K562 (cell line): Measurements from ENCODE around the gene SHE. TPM values are rescaled to one million over a fixed set of nuclear protein-coding genes. Genes with fewer than 3 reads are reported as not detected.

Experiments used
- ATAC-seq: fragments of 200-7000 bp; cut with Tn5 transposase; 3 replicates; pipeline ENCODE4 v1.9.1; 2020; ENCODE audit warnings: moderate library complexity
- BruUV-seq: library from RNA; stranded (reverse); fragments of 400-500 nt; replicated peaks from 2 replicates; lab custom pipeline; 2021; lab: Mats Ljungman, UMichigan
- CTCF ChIA-PET: fragments of 300-600 bp; formaldehyde crosslinking; extraction: SDS; loops from one replicate; lab custom pipeline; 2021; ENCODE audit warnings: low intra/inter-chr PET ratio; lab: Yijun Ruan, JAX
- POLR2A ChIA-PET: fragments of 300-600, 350-650 bp; sonication (Branson Sonifier 250); formaldehyde crosslinking; extraction: SDS; loops from one replicate; lab custom pipeline; 2021; ENCODE audit warnings: antibody characterized with exemption, inconsistent platforms; lab: Yijun Ruan, JAX
- DNase-seq, 4 experiments: peaks; one replicate each; pipeline versions ENCODE4 v3.0.0 to v3.0.0-alpha.2; 2011 to 2018; ENCODE audit warnings: low spot score in 3 of 4, mixed read lengths in 3 of 4; ENCODE audit errors: extremely low read depth in 1 of 4
- FAIRE-seq: peaks from 2 replicates; lab custom pipeline; 2011; peaks lifted over from hg19 to GRCh38; lab: Jason Lieb, UNC
- H2AFZ ChIP-seq: 2 replicates; pipeline ENCODE4 v1.6.0; 2011; ENCODE audit warnings: low read depth, low read length, control low read depth, inconsistent platforms
- H3K27ac ChIP-seq: fragments of 200-600 bp; 3 replicates; pipeline ENCODE4 v1.8.0; 2011; ENCODE audit warnings: low read depth, mild to moderate bottlenecking, control low read depth, inconsistent platforms, low read length, moderate library complexity, mixed read lengths; ENCODE audit errors: extremely low read depth
- H3K27me3 ChIP-seq, 2 experiments: fragments of 300-600 bp in 1 of 2; 2 replicates in 1 of 2; 3 replicates in 1 of 2; pipeline versions ENCODE4 v1.6.0 to v1.8.0; 2011; ENCODE audit warnings: inconsistent platforms in 2 of 2, low read length in 2 of 2, mild to moderate bottlenecking in 1 of 2, mixed read lengths in 1 of 2, moderate library complexity in 1 of 2; ENCODE audit not compliant: control insufficient read depth in 2 of 2, insufficient read depth in 2 of 2
- H3K36me3 ChIP-seq: fragments of 300-600 bp; 3 replicates; pipeline ENCODE4 v1.8.0; 2011; ENCODE audit warnings: mild to moderate bottlenecking, low read length, inconsistent platforms; ENCODE audit not compliant: control insufficient read depth, insufficient read depth
- H3K4me1 ChIP-seq, 2 experiments: fragments of 200-600 bp in 1 of 2; replicated peaks in 1 of 2; 2 replicates in 1 of 2; 3 replicates in 1 of 2; pipeline versions ENCODE4 v1.5.1 to v1.8.0; 2011; ENCODE audit warnings: inconsistent platforms in 2 of 2, low read length in 2 of 2, mild to moderate bottlenecking in 1 of 2, mixed read lengths in 1 of 2, moderate library complexity in 1 of 2; ENCODE audit not compliant: control insufficient read depth in 2 of 2, insufficient read depth in 2 of 2
- H3K4me2 ChIP-seq: 2 replicates; pipeline ENCODE4 v1.6.1; 2011; ENCODE audit warnings: low read length, control low read depth, inconsistent platforms, mixed read lengths; ENCODE audit not compliant: insufficient read depth
- H3K4me3 ChIP-seq: fragments of 200-600 bp; sonication (generic), shearing (Covaris generic); 2 replicates; pipeline ENCODE4 v1.5.1; 2016; ENCODE audit warnings: control low read depth, inconsistent platforms
- H3K79me2 ChIP-seq: fragments of 200-600 bp; 3 replicates; pipeline ENCODE4 v1.8.0; 2011; ENCODE audit warnings: low read length, inconsistent platforms; ENCODE audit not compliant: control insufficient read depth, insufficient read depth
- H3K9ac ChIP-seq, 2 experiments: 2 replicates each; pipeline versions ENCODE4 v1.6.0 to v1.6.1; 2011; ENCODE audit warnings: low read depth in 2 of 2, low read length in 2 of 2, control low read depth in 1 of 2, inconsistent platforms in 1 of 2, mild to moderate bottlenecking in 1 of 2, mixed read lengths in 1 of 2; ENCODE audit not compliant: insufficient read depth in 1 of 2
- H3K9me1 ChIP-seq: one replicate; pipeline ENCODE4 v1.6.0; 2011; ENCODE audit warnings: inconsistent platforms, mild to moderate bottlenecking, low read length, moderate library complexity; ENCODE audit not compliant: control insufficient read depth, insufficient read depth
- H3K9me3 ChIP-seq: replicated peaks from 2 replicates; pipeline ENCODE4 v1.5.1; 2011; ENCODE audit warnings: low read depth, low read length, inconsistent platforms; ENCODE audit not compliant: control insufficient read depth, insufficient read depth
- H4K20me1 ChIP-seq: replicated peaks from 2 replicates; pipeline ENCODE4 v1.6.1; 2011; ENCODE audit warnings: low read length, inconsistent platforms, mixed read lengths; ENCODE audit not compliant: control insufficient read depth, insufficient read depth
- ATF3 ChIP-seq, 2 experiments: fragments of 450-650 bp in 1 of 2; sonication (generic) in 1 of 2; formaldehyde crosslinking in 1 of 2; IDR thresholded peaks in 1 of 2; conservative IDR thresholded peaks in 1 of 2; 2 replicates each; pipeline versions ENCODE4 v1.6.1 to v1.8.1; 2016 to 2023; ENCODE audit warnings: mild to moderate bottlenecking in 2 of 2, moderate library complexity in 2 of 2, inconsistent platforms in 1 of 2, missing genetic modification reagents in 1 of 2
- BACH1 ChIP-seq: fragments of 200-800 bp; sonication (Bioruptor generic); IDR thresholded peaks from 2 replicates; pipeline ENCODE4 v1.6.1; 2016; ENCODE audit warnings: missing genetic modification characterization, missing compliant biosample characterization
- BRD9 ChIP-seq: fragments of 450-650 bp; IDR thresholded peaks from 2 replicates; pipeline ENCODE4 v1.6.1; 2018; ENCODE audit warnings: low read depth; ENCODE audit not compliant: partially characterized antibody
- DDX20 ChIP-seq: fragments of 450-650 bp; IDR thresholded peaks from 2 replicates; pipeline ENCODE4 v1.6.1; 2016; ENCODE audit warnings: missing genetic modification characterization, low read depth, mild to moderate bottlenecking, missing compliant biosample characterization, moderate library complexity
- FOXA1 ChIP-seq: fragments of 450-650 bp; IDR thresholded peaks from 2 replicates; pipeline ENCODE4 v1.6.1; 2016; ENCODE audit warnings: mild to moderate bottlenecking, borderline replicate concordance
- FUS ChIP-seq: fragments of 200-400 bp; formaldehyde crosslinking; optimal IDR thresholded peaks from 2 replicates; pipeline ENCODE3; 2017; ENCODE audit warnings: low read depth, low read length
- REST ChIP-seq, 2 experiments: fragments of 450-650 bp; formaldehyde crosslinking in 1 of 2; IDR thresholded peaks; 2 replicates each; pipeline versions ENCODE4 v1.4.0 to v1.6.1; 2014 to 2020; ENCODE audit warnings: mild to moderate bottlenecking in 2 of 2, borderline replicate concordance in 1 of 2, low read depth in 1 of 2
- WGBS: fragments of 100-300 bp; shearing (Covaris generic); methylation state at CpG from one replicate; pipeline ENCODE4 v1.1.6; 2016; ENCODE audit warnings: low coverage, mixed read lengths; ENCODE audit not compliant: insufficient coverage; ENCODE audit errors: missing lambda C conversion rate; 5-methylcytosine and 5-hydroxymethylcytosine counted together
- in situ Hi-C: fragments of 300-500 bp; cut with MboI; formaldehyde crosslinking; loops from 4 replicates; pipeline ENCODE4 v1.15.0; 2018; ENCODE audit warnings: inconsistent platforms, mixed read lengths
- intact Hi-C: fragments of 100-400 bp; cut with micrococcal nuclease; formaldehyde crosslinking; loops from 2 replicates; pipeline ENCODE4 v1.14.2; 2022
- polyA plus RNA-seq, 8 experiments: library from polyadenylated mRNA; depleted of rRNA in 4 of 8; stranded (reverse) in 5 of 8; unstranded in 3 of 8; fragments of >200 nt; fragmentation: Nextera tagmentation in 2 of 8; fragmentation: Illumina TruSeq in 1 of 8; extraction: Ambion mirVana in 2 of 8; extraction: Trizol in 1 of 8; gene quantifications; 2 replicates each; pipeline versions ENCODE4 v1.2.1 to v1.2.3, GENCODE V29; 2011 to 2014; ENCODE audit warnings: inconsistent platforms in 1 of 8, missing spikeins in 1 of 8
- total RNA-seq, 7 experiments: library from RNA; depleted of rRNA in 6 of 7; stranded (reverse); fragments of >200 nt in 6 of 7; fragmentation: Illumina TruSeq in 2 of 7; extraction: Trizol in 2 of 7; gene quantifications; 2 replicates each; pipeline versions ENCODE4 v1.2.1 to v1.2.3, GENCODE V29; 2011 to 2021; ENCODE audit warnings: low replicate concordance in 1 of 7

Gene SHE
- total and polyA plus RNA-seq, 9 of the 15 experiments (the other 6 are each of a cell fraction or from before 2014, with no cell fraction given) = 0.01 to 0.05 TPM; not detected in 7

DNA sequence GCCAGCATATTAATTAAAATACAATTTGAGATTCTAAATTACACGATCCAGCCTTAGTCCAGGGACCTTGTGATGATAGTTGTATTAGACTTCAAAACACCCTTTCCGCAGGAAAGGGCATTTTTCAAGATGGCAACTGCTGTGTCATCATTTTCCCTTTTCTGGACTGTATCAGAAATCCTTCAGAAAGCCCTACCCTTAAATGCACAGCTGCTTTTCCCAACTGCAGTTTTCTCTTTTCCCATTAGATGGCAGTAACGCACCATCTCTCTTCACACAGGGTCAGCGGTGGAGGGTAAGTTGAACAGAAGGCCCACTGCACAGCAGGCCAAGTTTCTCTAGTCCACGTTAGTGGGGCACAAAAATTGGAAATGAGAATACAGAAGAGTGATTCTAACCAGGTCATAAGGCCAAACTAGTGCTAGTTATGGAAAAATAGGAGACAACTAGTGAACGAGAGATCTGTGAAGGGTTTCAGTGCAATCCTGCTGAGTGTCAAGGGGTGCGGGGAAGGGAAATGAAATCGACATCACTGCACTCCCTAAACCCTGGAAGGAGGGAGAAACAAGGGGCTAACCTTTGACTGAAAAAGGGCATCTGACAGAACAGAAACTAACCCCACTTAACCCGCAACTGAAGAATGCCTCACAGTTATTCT lies 22.3 kb downstream of the SHE start:
- intact Hi-C loops = loop anchor here (1.0 to 5.0 kb wide), 3 partner anchors 66 to 397 kb away; no protein-coding TSS in a partner anchor
- 35% methylated on average over 9 of the region's 9 CpGs for WGBS
- TF ChIP-seq ATF3 (IDR thresholded peaks at IDR 0.05) (no peak), ATF3 (CRISPR knock-in tag; conservative IDR thresholded peaks at IDR 0.05) (peak; percentile 65), FUS (no peak), DDX20 (tag) (no peak), REST (IDR thresholded peaks at IDR 0.05; ENCODE audit: borderline replicate concordance) (peak; percentile 89), REST (CRISPR knock-in tag; IDR thresholded peaks at IDR 0.05; ENCODE audit: low read depth) (no peak), BRD9 (no peak), FOXA1 (no peak), BACH1 (tag) (peak; percentile 78)

More for the DNA sequence above, 22.3 kb downstream of the SHE start:
- FAIRE-seq (peak; percentile 95), DNase-seq (peak; percentile 80 to 87 (median 82)), ATAC-seq (peak; percentile 98)
- Histone ChIP-seq H3K9ac (no peak overlapping the region), H3K9me1 (no peaks in the 10 kb centered on the region), H3K4me2 (no peak overlapping the region), H3K27ac (no peak overlapping the region), H3K9me3 (no peaks in the 10 kb centered on the region), H3K27me3 (peaks cover under 1 to 7% of the 10 kb centered on the region in 2 experiments; a peak in 1 of 5 replicates), H4K20me1 (no peaks in the 10 kb centered on the region), H3K36me3 (no peaks in the 10 kb centered on the region), H3K4me3 (no peak overlapping the region), H3K79me2 (no peaks in the 10 kb centered on the region), H3K4me1 (peaks cover 0 to 4% of the 10 kb centered on the region in 2 experiments; a peak in 1 of 5 replicates), H2AFZ (peak overlapping the region; percentile 56)
- no TSS peak for BruUV-seq
- POLR2A ChIA-PET = interaction anchor here (0.7 to 1.0 kb wide), 3 partner anchors 13 to 22 kb away, joined by 3 read pairs; no protein-coding TSS in a partner anchor
- CTCF ChIA-PET = interaction anchor here (0.6 to 4.2 kb wide), 11 partner anchors 63 to 844 kb away, joined by 3 to 45 read pairs (median 3); partner anchors contain the start of gene UBE2Q1
- in situ Hi-C loops = no loop called here
